ENCODE data around the gene CPNE8.
"Not testable (repeated sequence)": the region's sequence is repeated elsewhere in the genome, so short reads cannot be mapped to it uniquely, and the experiment has no call there.

The CPNE8 gene

GRCh38 chr12:38823314-38823713 lies 82.1 kb downstream of the CPNE8 start:
- DNase-seq = no peak

GRCh38 chr12:38817942-38818341 lies 87.4 kb downstream of the CPNE8 start:
- DNase-seq = no peak

GRCh38 chr12:38813923-38814322 lies 91.5 kb downstream of the CPNE8 start:
- DNase-seq = no peak

- DNase-seq = no peak
These were observed 93.5 kb downstream of the CPNE8 start for GRCh38 chr12:38811814-38812356.

- no peak for DNase-seq
These were observed 95.6 kb downstream of the CPNE8 start for GRCh38 chr12:38809832-38810231.

GRCh38 chr12:38788106-38788505 lies 117.3 kb downstream of the CPNE8 start:
- no peak for DNase-seq

GRCh38 chr12:38785381-38785780 lies 120.0 kb downstream of the CPNE8 start:
- no peak for DNase-seq

- no peak for DNase-seq
These were observed 122.1 kb downstream of the CPNE8 start for GRCh38 chr12:38783304-38783703.

GRCh38 chr12:38782359-38782758 lies 123.0 kb downstream of the CPNE8 start:
- no peak for DNase-seq

- no peak for DNase-seq
These were observed 128.7 kb downstream of the CPNE8 start for GRCh38 chr12:38776647-38777046.

GRCh38 chr12:38775457-38775856 lies 129.9 kb downstream of the CPNE8 start:
- no peak for DNase-seq

- no peak for DNase-seq
These were observed 133.0 kb downstream of the CPNE8 start for GRCh38 chr12:38772437-38772836.

GRCh38 chr12:38771871-38772270 lies 133.5 kb downstream of the CPNE8 start:
- DNase-seq = no peak

GRCh38 chr12:38761636-38762342 lies 143.6 kb downstream of the CPNE8 start:
- DNase-seq = no peak

GRCh38 chr12:38761111-38761510 lies 144.3 kb downstream of the CPNE8 start:
- DNase-seq = no peak

GRCh38 chr12:38759621-38760020 lies 145.8 kb downstream of the CPNE8 start:
- no peak for DNase-seq

- no peak for DNase-seq
These were observed 158.6 kb downstream of the CPNE8 start for GRCh38 chr12:38746744-38747143.

- no peak for DNase-seq
These were observed 159.8 kb downstream of the CPNE8 start for GRCh38 chr12:38745601-38746000.

GRCh38 chr12:38744041-38744440 lies 161.3 kb downstream of the CPNE8 start:
- no peak for DNase-seq

- DNase-seq = not testable (repeated sequence)
These were observed 162.9 kb downstream of the CPNE8 start for GRCh38 chr12:38742496-38742895.

GRCh38 chr12:38736821-38737220 lies 168.6 kb downstream of the CPNE8 start:
- DNase-seq = no peak

- DNase-seq = no peak
These were observed 172.6 kb downstream of the CPNE8 start for GRCh38 chr12:38732761-38733160.

GRCh38 chr12:38728894-38729293 lies 176.5 kb downstream of the CPNE8 start:
- no peak for DNase-seq

- no peak for DNase-seq
These were observed 183.7 kb downstream of the CPNE8 start for GRCh38 chr12:38721611-38722252.

- DNase-seq = no peak
These were observed 184.7 kb downstream of the CPNE8 start for GRCh38 chr12:38720661-38721060.

All from COR-L47 (cell line).